HG03097 (cell line): ENCODE measurements around the gene MYRFL.
"Not testable (repeated sequence)": the region's sequence is repeated elsewhere in the genome, so short reads cannot be mapped to it uniquely, and the experiment has no call there.

Experiments used
- ATAC-seq: cut with Tn5 transposase; IDR thresholded peaks from one replicate; pipeline ENCODE4 v1.9.1; 2021; ENCODE audit not compliant: unreplicated experiment, low FRiP score

The MYRFL gene

GRCh38 chr12:69824966-69825560, at the start of gene MYRFL:
MYRFL (plus strand) TSS chr12:69825227; CDS start chr12:69825518, 291 bp downstream.
- ATAC-seq = no peak

GRCh38 chr12:69779928-69780327, 45.1 kb upstream of the MYRFL start:
- ATAC-seq = no peak

DNA sequence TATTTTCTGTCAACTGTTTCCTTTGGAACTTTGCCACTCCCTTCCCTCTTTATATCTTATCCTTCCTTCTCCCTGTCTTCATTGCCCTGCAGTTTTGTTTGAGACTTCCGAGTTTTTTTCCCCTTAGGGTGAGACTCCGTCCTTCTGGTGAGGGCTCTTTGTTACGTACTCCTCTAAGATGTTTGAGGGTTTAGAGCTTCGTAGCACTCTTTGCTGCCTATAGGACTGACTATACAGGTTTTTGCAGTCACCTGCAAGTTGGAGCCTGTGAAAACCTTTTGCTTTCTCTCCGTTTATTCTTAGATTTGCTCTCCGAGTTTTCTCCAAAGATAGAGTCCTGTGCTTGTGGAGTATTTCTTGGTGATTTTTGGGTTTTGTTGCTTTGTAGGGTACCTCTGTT, 41.7 kb upstream of the MYRFL start:
- no peak for ATAC-seq

GRCh38 chr12:69789351-69789750, 35.7 kb upstream of the MYRFL start:
- ATAC-seq = no peak

DNA sequence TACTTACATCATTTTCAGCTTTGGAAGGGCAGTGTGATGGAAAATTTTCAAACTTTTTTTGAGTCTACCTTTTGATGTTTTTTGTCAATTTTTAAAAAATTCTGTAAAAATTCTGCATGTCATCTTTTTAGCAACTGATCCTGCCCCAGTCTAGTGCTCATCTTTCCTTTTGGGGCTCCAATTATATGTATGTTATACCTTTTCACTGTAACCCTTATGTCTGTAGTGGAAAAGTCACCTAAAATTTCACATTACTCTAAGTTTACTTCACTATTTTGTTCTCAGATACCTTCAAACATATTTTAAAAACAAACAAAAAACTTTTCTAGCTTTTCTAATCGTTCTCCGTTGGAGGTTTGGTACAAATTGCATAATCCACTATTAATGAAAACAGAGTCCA, 32.5 kb upstream of the MYRFL start:
- no peak for ATAC-seq

DNA sequence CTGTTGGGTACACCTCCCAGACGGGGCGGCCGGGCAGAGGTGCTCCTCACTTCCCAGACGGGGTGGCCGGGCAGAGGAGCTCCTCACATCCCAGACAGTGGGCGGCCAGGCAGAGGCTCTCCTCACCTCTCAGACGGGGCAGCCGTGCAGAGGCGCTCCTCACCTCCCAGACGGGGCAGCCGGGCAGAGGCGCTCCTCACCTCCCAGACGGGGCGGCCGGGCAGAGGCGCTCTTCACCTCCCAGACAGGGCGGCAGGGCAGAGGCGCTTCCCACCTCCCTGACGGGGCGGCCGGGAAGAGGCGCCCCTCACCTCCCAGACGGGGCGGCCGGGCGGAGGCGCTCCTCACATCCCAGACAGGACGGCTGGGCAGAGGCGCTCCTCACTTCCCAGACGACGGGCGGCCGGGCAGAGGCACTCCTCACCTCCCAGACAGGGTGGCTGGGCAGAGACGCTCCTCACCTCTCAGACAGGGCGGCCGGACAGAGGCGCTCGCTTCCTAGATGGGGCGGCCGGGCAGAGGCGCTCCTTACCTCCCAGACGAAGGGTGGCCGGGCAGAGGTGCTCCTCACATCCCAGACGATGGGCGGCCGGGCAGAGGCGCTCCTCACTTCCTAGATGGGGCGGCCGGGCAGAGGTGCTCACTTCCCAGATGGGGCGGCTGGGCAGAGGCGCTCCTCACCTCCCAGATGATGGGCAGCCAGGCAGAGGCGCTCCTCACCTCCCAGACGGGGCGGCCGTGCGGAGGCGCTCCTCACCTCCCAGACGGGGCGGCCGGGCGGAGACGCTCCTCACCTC, 17.7 kb upstream of the MYRFL start:
- ATAC-seq = not testable (repeated sequence)

GRCh38 chr12:69810870-69811498, 14.0 kb upstream of the MYRFL start:
- ATAC-seq = no peak

- ATAC-seq = peak; percentile 54
Measured at GRCh38 chr12:69816082-69816481, 8.9 kb upstream of the MYRFL start.

DNA sequence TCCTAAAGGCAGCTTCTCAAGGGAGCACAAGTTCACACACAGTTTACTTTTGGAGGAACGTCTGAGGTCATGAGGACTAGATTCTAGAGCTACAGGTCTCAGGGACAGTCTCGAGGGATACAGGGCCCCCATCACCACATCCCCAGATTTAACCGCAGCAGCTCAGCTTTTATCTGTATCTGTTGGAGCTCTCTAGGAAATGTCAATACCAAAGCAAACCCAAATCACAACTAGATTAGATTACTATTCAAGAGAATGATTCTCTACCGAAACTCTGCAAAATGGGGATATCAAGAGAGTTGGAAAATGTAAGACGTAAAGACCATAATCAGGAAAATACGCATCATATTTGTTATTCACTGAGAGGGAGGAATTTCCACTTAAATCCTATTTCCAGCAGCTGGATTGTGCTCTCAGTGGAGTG, 4.0 kb upstream of the MYRFL start:
- ATAC-seq = no peak

DNA sequence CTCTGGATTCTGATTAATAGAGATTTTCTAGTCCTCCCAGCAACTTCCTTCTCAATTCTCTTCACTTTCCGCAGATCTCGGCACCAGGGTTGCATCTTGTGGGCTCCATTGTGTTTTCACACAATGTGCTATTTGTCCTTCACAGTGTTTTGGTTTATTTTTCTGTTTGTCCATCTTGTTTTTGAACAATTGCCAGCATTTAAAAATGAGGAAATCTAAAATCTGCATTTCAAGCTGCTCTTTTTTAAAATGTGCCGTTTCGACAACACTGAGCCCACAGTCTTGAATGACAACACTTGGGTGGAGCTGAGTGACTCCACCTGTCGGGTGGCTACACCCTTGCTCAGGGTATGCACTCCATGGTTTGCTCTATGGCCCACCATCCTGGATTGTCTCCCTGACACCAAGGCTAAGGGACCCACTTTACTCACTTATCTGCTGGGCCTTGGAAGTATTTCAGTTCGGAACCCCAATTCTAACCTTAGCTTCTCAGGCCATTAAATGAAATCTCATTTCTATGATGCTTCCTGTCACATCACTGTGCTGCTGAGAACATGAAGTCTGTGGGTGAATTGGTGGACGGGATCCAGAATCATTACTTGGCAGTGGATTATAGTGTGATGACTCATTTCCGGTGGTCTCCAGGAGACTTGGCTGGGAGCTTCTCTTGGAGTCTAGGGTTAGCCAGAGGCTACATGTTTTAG, 3.4 kb upstream of the MYRFL start:
- ATAC-seq = no peak

- no peak for ATAC-seq
Measured at GRCh38 chr12:69822201-69822860, 2.7 kb upstream of the MYRFL start.

DNA sequence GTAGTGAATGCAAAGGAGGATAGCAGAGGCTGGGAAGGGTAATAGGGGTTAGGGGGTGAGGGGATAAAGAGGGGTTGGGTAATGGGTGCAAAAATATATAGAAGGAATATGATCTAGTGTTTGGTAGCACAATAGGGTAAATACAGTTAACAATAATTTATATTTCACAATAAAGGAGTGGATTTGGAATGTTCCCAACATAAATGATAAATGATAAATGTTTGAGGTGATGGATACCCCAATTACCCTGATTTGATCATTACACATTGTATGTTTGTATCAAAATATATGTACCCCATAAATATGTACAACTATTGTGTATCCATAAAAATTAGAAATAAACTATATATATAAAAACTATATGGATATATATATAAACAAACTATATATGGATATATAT, 999 bp upstream of the MYRFL start:
- ATAC-seq = no peak

DNA sequence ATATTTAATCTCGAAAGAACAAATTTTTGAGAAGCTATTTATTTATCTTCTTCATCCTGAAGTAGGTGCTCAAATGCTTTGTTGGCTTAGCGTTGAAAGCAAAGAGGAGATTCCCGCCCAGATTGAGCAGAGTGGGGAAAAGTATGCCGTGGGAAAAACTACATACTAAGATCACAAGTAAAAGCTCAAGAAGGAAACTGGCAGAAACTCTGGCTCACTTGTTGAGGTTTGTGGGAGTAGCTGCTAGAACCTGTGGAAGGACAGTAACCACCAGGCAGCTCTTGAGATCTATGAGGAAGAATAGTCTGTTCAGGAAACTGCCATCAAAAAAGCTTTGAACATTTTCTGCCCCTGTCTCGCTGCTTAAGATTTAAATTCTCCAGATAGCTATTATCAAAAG, 3.9 kb downstream of the MYRFL start:
- ATAC-seq = no peak

- no peak for ATAC-seq
Measured at GRCh38 chr12:69833696-69834095, 8.7 kb downstream of the MYRFL start.

- no peak for ATAC-seq
Measured at GRCh38 chr12:69834147-69834546, 9.1 kb downstream of the MYRFL start.

DNA sequence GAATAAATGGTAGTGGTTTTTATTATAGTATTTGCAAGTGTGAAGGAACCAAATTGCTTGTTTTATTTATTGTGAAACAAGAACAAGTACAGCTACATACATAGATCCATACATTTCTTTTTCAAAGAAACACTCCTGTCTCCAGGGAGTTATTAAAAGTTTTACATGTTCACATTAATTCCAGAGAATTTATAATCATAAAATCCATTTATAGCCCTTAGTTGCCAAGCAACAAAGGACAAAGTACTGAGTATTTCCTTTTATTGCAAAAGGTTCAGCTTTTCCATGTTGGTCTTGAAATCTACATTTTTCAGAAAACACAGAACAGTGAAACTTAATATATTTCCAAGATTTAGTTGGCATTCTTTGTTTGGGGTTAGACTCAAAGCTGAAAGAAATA, 9.5 kb downstream of the MYRFL start:
- ATAC-seq = no peak

- ATAC-seq = no peak
Measured at GRCh38 chr12:69835081-69835480, 10.1 kb downstream of the MYRFL start.

- ATAC-seq = no peak
Measured at GRCh38 chr12:69836015-69836414, 11.0 kb downstream of the MYRFL start.

DNA sequence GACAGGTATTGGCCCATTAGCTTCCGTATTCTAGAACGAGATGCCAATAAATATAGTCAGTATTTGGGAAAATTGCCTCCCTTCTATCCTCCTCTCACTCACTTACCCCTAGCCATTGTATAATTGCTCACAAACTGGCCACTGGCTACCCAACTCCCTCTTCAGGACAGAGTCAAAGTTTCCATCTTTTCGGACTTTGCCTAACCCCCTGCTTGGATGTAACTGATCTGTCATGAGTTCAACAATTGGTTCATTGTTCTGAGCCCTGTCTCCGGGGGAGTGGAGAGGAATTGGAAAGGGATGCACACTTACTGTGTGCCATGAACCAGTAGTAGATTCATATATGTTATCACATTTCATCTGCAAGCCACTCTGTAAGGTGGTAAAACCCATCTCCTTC, 12.2 kb downstream of the MYRFL start:
- ATAC-seq = no peak

DNA sequence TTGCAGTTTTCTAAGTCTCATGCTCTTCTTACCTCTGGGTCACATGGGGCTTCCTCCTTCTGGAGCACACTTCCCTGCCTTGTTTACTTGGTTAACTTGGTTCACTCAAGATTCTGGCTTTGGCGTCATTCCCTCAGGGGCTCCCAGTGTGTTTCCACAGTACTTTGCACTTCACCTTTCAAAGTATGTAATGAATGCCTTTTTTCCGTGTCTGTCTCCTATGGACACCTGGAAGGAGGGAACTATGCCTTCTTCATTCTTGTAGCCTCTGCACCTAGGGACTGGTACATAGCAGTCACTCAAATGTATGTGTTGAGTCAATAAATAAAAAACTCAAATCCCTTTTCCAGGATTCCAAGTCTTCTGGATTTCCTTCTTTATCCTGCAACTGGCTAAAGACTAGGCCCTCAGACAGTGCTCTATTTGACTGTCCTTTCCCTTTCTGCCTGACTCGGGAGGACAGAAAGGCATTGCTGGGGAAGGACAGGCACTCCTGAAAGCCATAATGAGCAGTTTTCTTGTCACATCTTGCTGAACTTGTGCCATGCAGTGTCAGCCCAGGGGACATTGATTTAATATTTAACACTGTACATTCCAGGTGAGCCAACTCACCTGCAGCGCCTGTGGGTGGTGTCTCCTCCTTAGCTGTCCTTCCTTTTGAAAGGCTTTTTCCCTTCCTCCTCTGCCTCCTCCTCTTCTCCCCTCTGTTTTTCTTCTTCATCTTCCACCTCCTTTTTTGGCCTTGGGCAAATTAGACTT, 12.8 kb downstream of the MYRFL start:
- ATAC-seq = no peak
